Measurements from ENCODE around the gene NFYC.

NFYC gene

GRCh38 chr1:40784141-40784770, 92.8 kb downstream of the NFYC start:
- no peak for DNase-seq

- DNase-seq: no peak
These were observed 93.3 kb downstream of the NFYC start for GRCh38 chr1:40784771-40785151.

- DNase-seq: no peak
These were observed 93.9 kb downstream of the NFYC start for GRCh38 chr1:40785446-40785845.

GRCh38 chr1:40786171-40786994, 94.9 kb downstream of the NFYC start:
- no peak for DNase-seq

GRCh38 chr1:40786995-40787705, 95.6 kb downstream of the NFYC start:
- no peak for DNase-seq

- no peak for DNase-seq
These were observed 96.4 kb downstream of the NFYC start for GRCh38 chr1:40787737-40788560.

- DNase-seq: no peak
These were observed 97.2 kb downstream of the NFYC start for GRCh38 chr1:40788561-40789341.

GRCh38 chr1:40789342-40789598, 97.8 kb downstream of the NFYC start:
- DNase-seq: no peak

GRCh38 chr1:40789661-40790430, 98.3 kb downstream of the NFYC start:
- no peak for DNase-seq

GRCh38 chr1:40792036-40792435, 100.5 kb downstream of the NFYC start:
- DNase-seq: no peak

GRCh38 chr1:40793617-40794016, 102.1 kb downstream of the NFYC start:
- no peak for DNase-seq

GRCh38 chr1:40794048-40794447, 102.5 kb downstream of the NFYC start:
- DNase-seq: no peak

- no peak for DNase-seq
These were observed 103.6 kb downstream of the NFYC start for GRCh38 chr1:40794974-40795715.

- no peak for DNase-seq
These were observed 104.5 kb downstream of the NFYC start for GRCh38 chr1:40795811-40796586.

- DNase-seq: no peak
These were observed 105.6 kb downstream of the NFYC start for GRCh38 chr1:40796939-40797667.

GRCh38 chr1:40797668-40798010, 106.1 kb downstream of the NFYC start:
- no peak for DNase-seq

- DNase-seq: no peak
These were observed 107.1 kb downstream of the NFYC start for GRCh38 chr1:40798366-40799281.

GRCh38 chr1:40799351-40799867, 107.9 kb downstream of the NFYC start:
- no peak for DNase-seq
